ENCODE results near the gene EIF2S1.

DNA sequence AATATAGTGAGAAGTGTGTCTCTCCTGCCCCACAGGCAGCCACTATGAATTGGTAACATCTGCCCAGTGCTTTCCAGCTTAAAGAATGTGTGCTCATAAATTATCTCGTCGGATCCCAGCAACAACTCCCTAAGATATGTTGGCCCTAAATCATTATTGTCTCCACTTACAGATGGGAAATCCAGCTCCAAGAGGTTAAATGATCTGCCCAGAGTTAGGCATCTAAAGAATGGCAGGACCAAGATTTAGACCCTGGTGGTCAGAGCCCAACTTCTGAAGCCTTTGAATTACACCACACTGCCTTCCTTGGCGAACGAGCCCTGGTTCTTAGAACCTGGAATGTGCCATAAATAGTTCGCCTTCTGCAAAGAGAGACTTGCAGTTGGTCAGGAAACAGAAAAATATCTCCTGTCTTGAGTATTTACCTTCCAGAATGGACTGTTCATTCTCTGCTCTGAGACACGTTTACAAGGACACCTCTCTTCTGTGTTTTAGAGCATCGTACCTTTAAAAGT lies 72.0 kb downstream of the EIF2S1 start:
- TF ChIP-seq POLR2AphosphoS5 (IDR thresholded peaks at IDR 0.05): no peak
- TF ChIP-seq, protein P1, sequence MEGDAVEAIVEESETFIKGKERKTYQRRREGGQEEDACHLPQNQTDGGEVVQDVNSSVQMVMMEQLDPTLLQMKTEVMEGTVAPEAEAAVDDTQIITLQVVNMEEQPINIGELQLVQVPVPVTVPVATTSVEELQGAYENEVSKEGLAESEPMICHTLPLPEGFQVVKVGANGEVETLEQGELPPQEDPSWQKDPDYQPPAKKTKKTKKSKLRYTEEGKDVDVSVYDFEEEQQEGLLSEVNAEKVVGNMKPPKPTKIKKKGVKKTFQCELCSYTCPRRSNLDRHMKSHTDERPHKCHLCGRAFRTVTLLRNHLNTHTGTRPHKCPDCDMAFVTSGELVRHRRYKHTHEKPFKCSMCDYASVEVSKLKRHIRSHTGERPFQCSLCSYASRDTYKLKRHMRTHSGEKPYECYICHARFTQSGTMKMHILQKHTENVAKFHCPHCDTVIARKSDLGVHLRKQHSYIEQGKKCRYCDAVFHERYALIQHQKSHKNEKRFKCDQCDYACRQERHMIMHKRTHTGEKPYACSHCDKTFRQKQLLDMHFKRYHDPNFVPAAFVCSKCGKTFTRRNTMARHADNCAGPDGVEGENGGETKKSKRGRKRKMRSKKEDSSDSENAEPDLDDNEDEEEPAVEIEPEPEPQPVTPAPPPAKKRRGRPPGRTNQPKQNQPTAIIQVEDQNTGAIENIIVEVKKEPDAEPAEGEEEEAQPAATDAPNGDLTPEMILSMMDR (IDR thresholded peaks at IDR 0.05): no peak
- no peak for TF ChIP-seq POLR2A (IDR thresholded peaks at IDR 0.05)
- no peak for TF ChIP-seq EP300 (IDR thresholded peaks at IDR 0.05)
